SK-N-SH treated with all-trans-retinoic acid at 6 μM for 48 hours (cell line): ENCODE results near the gene DMD.

Experiments used
- ATAC-seq: fragments of 200-7000 bp; cut with Tn5 transposase; 3 replicates; pipeline ENCODE4 v1.9.1; 2020; ENCODE audit warnings: mild to moderate bottlenecking, moderate library complexity
- ARNTL ChIP-seq: fragments of 450-650 bp; formaldehyde crosslinking; IDR thresholded peaks from 2 replicates; pipeline ENCODE4 v1.5.0; 2020; ENCODE audit warnings: low read depth, mild to moderate bottlenecking, moderate library complexity, borderline replicate concordance
- BACH2 ChIP-seq: fragments of 250-450 bp; sonication (Bioruptor Pico); IDR thresholded peaks from 2 replicates; pipeline ENCODE4 v1.9.0; 2021; ENCODE audit warnings: mild to moderate bottlenecking, borderline replicate concordance
- CSDC2 ChIP-seq: fragments of 250-450 bp; sonication (Bioruptor Pico); IDR thresholded peaks from 2 replicates; pipeline ENCODE4 v1.5.0; 2020; ENCODE audit warnings: mild to moderate bottlenecking, moderate library complexity
- ESRRG ChIP-seq: fragments of 250-450 bp; sonication (Bioruptor Pico); IDR thresholded peaks from 2 replicates; pipeline ENCODE4 v1.6.1; 2021; ENCODE audit warnings: mild to moderate bottlenecking
- GLIS3 ChIP-seq: fragments of 250-450 bp; sonication (Bioruptor Pico); IDR thresholded peaks from 2 replicates; pipeline ENCODE4 v1.5.0; 2020; ENCODE audit warnings: mild to moderate bottlenecking, moderate library complexity
- ISL1 ChIP-seq: fragments of 250-450 bp; sonication (Bioruptor Pico); IDR thresholded peaks from 2 replicates; pipeline ENCODE4 v2.1.2; 2022; ENCODE audit warnings: mild to moderate bottlenecking, moderate library complexity
- OSR1 ChIP-seq: fragments of 250-450 bp; sonication (Bioruptor Pico); IDR thresholded peaks from 2 replicates; pipeline ENCODE4 v1.8.0; 2022; ENCODE audit warnings: moderate library complexity, mild to moderate bottlenecking, inconsistent platforms
- PPARA ChIP-seq: fragments of 250-450 bp; sonication (Bioruptor Pico); IDR thresholded peaks from 2 replicates; pipeline ENCODE4 v1.5.0; 2020; ENCODE audit warnings: mild to moderate bottlenecking, borderline replicate concordance
- RARB ChIP-seq: fragments of 250-450 bp; sonication (Bioruptor Pico); IDR thresholded peaks from 2 replicates; pipeline ENCODE4 v1.8.0; 2021; ENCODE audit warnings: mild to moderate bottlenecking, moderate library complexity
- SNAI2 ChIP-seq: fragments of 250-450 bp; sonication (Bioruptor Pico); IDR thresholded peaks from 2 replicates; pipeline ENCODE4 v1.5.0; 2020; ENCODE audit warnings: mild to moderate bottlenecking, moderate library complexity
- TOX ChIP-seq: fragments of 250-450 bp; sonication (Bioruptor Pico); IDR thresholded peaks from 2 replicates; pipeline ENCODE4 v1.8.0; 2021; ENCODE audit warnings: mild to moderate bottlenecking, moderate library complexity, borderline replicate concordance
- ZC3H10 ChIP-seq: fragments of 250-450 bp; sonication (Bioruptor Pico); IDR thresholded peaks from 2 replicates; pipeline ENCODE4 v1.5.1; 2021; ENCODE audit warnings: mild to moderate bottlenecking, moderate library complexity
- ZFP3 ChIP-seq: fragments of 250-450 bp; sonication (Bioruptor Pico); IDR thresholded peaks from 2 replicates; pipeline ENCODE4 v1.5.0; 2020; ENCODE audit warnings: mild to moderate bottlenecking, moderate library complexity
- ZFP30 ChIP-seq: fragments of 450-650 bp; formaldehyde crosslinking; IDR thresholded peaks from 2 replicates; pipeline ENCODE4 v1.5.0; 2022; ENCODE audit warnings: mild to moderate bottlenecking, moderate library complexity
- ZNF565 ChIP-seq: fragments of 450-650 bp; formaldehyde crosslinking; conservative IDR thresholded peaks from 2 replicates; pipeline ENCODE4 v1.5.0; 2020; ENCODE audit warnings: low read depth, mild to moderate bottlenecking, moderate library complexity
- ZNF70 ChIP-seq: fragments of 450-650 bp; formaldehyde crosslinking; IDR thresholded peaks from 2 replicates; pipeline ENCODE4 v1.5.0; 2020; ENCODE audit warnings: mild to moderate bottlenecking, moderate library complexity
- ZNF8 ChIP-seq: fragments of 450-650 bp; formaldehyde crosslinking; IDR thresholded peaks from 2 replicates; pipeline ENCODE4 v1.5.0; 2020; ENCODE audit warnings: mild to moderate bottlenecking, moderate library complexity
- TF ChIP-seq, protein P1 (sequence below): fragments of 250-450 bp; sonication (Bioruptor Pico); IDR thresholded peaks from 2 replicates; pipeline ENCODE4 v1.5.1; 2021; ENCODE audit warnings: mild to moderate bottlenecking, moderate library complexity
- TF ChIP-seq, protein P2 (sequence below): fragments of 250-450 bp; sonication (Bioruptor Pico); IDR thresholded peaks from 2 replicates; pipeline ENCODE4 v1.5.1; 2020; ENCODE audit warnings: low read depth, mild to moderate bottlenecking, moderate library complexity
- TF ChIP-seq, protein P3 (sequence below): fragments of 250-450 bp; sonication (Bioruptor Pico); IDR thresholded peaks from 2 replicates; pipeline ENCODE4 v1.8.0; 2021; ENCODE audit warnings: low read depth, mild to moderate bottlenecking, moderate library complexity, borderline replicate concordance
- TF ChIP-seq, protein P4 (sequence below): fragments of 250-450 bp; sonication (Bioruptor Pico); IDR thresholded peaks from 2 replicates; pipeline ENCODE4 v1.5.0; 2020; ENCODE audit warnings: mild to moderate bottlenecking, moderate library complexity
- TF ChIP-seq, protein P5 (sequence below): fragments of 250-450 bp; sonication (Bioruptor Pico); IDR thresholded peaks from 2 replicates; pipeline ENCODE4 v1.8.0; 2020; ENCODE audit warnings: mild to moderate bottlenecking, moderate library complexity, borderline replicate concordance

The DMD gene

DNA sequence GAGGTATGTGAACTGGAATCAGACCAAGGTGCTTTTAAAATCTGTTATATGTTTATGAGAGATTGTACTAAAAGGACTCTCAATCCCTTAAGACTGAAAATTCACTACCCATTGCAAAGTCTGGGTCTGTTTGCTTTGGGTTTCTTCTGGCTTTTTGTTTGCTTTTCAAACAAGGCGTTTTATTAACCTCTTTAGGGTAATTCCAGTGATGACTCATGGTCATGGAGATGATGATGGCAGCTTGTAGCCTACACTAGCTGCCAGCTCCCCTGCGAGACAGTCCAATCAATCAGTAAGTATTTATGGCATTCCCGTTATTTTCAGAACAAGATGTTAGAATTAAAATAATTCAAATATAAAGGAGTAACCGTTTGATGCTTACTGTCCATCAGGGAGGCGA, 1495.7 kb downstream of the DMD start:
- ATAC-seq: no peak
- TF ChIP-seq ZC3H10 (CRISPR knock-in tag): no peak
- no peak for TF ChIP-seq ZNF565
- no peak for TF ChIP-seq ZNF8 (CRISPR knock-in tag)
- TF ChIP-seq TOX (CRISPR knock-in tag): no peak
- TF ChIP-seq, protein P1, sequence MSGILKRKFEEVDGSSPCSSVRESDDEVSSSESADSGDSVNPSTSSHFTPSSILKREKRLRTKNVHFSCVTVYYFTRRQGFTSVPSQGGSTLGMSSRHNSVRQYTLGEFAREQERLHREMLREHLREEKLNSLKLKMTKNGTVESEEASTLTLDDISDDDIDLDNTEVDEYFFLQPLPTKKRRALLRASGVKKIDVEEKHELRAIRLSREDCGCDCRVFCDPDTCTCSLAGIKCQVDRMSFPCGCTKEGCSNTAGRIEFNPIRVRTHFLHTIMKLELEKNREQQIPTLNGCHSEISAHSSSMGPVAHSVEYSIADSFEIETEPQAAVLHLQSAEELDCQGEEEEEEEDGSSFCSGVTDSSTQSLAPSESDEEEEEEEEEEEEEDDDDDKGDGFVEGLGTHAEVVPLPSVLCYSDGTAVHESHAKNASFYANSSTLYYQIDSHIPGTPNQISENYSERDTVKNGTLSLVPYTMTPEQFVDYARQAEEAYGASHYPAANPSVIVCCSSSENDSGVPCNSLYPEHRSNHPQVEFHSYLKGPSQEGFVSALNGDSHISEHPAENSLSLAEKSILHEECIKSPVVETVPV (CRISPR knock-in tag): no peak
- TF ChIP-seq, protein P2, sequence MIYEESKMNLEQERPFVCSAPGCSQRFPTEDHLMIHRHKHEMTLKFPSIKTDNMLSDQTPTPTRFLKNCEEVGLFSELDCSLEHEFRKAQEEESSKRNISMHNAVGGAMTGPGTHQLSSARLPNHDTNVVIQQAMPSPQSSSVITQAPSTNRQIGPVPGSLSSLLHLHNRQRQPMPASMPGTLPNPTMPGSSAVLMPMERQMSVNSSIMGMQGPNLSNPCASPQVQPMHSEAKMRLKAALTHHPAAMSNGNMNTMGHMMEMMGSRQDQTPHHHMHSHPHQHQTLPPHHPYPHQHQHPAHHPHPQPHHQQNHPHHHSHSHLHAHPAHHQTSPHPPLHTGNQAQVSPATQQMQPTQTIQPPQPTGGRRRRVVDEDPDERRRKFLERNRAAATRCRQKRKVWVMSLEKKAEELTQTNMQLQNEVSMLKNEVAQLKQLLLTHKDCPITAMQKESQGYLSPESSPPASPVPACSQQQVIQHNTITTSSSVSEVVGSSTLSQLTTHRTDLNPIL (CRISPR knock-in tag): no peak
- TF ChIP-seq, protein P3, sequence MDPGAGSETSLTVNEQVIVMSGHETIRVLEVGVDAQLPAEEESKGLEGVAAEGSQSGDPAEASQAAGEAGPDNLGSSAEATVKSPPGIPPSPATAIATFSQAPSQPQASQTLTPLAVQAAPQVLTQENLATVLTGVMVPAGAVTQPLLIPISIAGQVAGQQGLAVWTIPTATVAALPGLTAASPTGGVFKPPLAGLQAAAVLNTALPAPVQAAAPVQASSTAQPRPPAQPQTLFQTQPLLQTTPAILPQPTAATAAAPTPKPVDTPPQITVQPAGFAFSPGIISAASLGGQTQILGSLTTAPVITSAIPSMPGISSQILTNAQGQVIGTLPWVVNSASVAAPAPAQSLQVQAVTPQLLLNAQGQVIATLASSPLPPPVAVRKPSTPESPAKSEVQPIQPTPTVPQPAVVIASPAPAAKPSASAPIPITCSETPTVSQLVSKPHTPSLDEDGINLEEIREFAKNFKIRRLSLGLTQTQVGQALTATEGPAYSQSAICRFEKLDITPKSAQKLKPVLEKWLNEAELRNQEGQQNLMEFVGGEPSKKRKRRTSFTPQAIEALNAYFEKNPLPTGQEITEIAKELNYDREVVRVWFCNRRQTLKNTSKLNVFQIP: no peak
- TF ChIP-seq GLIS3: no peak
- TF ChIP-seq OSR1 (CRISPR knock-in tag): no peak
- TF ChIP-seq, protein P4, sequence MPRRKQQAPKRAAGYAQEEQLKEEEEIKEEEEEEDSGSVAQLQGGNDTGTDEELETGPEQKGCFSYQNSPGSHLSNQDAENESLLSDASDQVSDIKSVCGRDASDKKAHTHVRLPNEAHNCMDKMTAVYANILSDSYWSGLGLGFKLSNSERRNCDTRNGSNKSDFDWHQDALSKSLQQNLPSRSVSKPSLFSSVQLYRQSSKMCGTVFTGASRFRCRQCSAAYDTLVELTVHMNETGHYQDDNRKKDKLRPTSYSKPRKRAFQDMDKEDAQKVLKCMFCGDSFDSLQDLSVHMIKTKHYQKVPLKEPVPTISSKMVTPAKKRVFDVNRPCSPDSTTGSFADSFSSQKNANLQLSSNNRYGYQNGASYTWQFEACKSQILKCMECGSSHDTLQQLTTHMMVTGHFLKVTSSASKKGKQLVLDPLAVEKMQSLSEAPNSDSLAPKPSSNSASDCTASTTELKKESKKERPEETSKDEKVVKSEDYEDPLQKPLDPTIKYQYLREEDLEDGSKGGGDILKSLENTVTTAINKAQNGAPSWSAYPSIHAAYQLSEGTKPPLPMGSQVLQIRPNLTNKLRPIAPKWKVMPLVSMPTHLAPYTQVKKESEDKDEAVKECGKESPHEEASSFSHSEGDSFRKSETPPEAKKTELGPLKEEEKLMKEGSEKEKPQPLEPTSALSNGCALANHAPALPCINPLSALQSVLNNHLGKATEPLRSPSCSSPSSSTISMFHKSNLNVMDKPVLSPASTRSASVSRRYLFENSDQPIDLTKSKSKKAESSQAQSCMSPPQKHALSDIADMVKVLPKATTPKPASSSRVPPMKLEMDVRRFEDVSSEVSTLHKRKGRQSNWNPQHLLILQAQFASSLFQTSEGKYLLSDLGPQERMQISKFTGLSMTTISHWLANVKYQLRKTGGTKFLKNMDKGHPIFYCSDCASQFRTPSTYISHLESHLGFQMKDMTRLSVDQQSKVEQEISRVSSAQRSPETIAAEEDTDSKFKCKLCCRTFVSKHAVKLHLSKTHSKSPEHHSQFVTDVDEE (CRISPR knock-in tag): no peak
- no peak for TF ChIP-seq ISL1 (CRISPR knock-in tag)
- no peak for TF ChIP-seq ZFP3 (CRISPR knock-in tag)
- TF ChIP-seq SNAI2 (CRISPR knock-in tag): no peak
- TF ChIP-seq ZNF70 (CRISPR knock-in tag): no peak
- TF ChIP-seq RARB (CRISPR knock-in tag): no peak
- TF ChIP-seq ESRRG (CRISPR knock-in tag): no peak
- TF ChIP-seq PPARA (CRISPR knock-in tag): no peak
- TF ChIP-seq ZFP30 (CRISPR knock-in tag): no peak
- no peak for TF ChIP-seq ARNTL (CRISPR knock-in tag)

DNA sequence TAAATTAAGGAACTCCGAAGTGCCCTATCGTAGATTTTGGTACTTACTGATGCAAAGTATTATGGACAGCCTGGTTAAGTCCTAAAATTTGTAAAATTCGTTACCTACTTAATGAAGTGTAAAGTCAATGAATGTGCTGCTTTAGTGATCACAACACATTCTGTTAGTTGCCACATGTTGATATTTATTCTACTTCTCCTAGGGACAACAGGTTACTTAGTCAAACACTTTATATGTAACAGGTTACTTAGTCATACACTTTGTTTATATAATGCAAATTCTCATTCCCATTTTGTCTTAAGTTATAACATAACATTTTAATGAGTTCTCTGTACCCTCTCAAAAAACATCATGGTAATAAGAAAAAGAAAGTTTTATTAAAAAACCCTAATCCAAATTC, 1496.6 kb downstream of the DMD start:
- ATAC-seq: no peak
- TF ChIP-seq, protein P2 (CRISPR knock-in tag): no peak
- no peak for TF ChIP-seq OSR1 (CRISPR knock-in tag)
- TF ChIP-seq CSDC2 (CRISPR knock-in tag): no peak
- TF ChIP-seq ZFP3 (CRISPR knock-in tag): no peak
- no peak for TF ChIP-seq ZFP30 (CRISPR knock-in tag)
- no peak for TF ChIP-seq ZNF70 (CRISPR knock-in tag)
- no peak for TF ChIP-seq ISL1 (CRISPR knock-in tag)
- TF ChIP-seq BACH2 (CRISPR knock-in tag): no peak
- no peak for TF ChIP-seq GLIS3
- TF ChIP-seq, protein P1 (CRISPR knock-in tag): no peak
- TF ChIP-seq, protein P5, sequence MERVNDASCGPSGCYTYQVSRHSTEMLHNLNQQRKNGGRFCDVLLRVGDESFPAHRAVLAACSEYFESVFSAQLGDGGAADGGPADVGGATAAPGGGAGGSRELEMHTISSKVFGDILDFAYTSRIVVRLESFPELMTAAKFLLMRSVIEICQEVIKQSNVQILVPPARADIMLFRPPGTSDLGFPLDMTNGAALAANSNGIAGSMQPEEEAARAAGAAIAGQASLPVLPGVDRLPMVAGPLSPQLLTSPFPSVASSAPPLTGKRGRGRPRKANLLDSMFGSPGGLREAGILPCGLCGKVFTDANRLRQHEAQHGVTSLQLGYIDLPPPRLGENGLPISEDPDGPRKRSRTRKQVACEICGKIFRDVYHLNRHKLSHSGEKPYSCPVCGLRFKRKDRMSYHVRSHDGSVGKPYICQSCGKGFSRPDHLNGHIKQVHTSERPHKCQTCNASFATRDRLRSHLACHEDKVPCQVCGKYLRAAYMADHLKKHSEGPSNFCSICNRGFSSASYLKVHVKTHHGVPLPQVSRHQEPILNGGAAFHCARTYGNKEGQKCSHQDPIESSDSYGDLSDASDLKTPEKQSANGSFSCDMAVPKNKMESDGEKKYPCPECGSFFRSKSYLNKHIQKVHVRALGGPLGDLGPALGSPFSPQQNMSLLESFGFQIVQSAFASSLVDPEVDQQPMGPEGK (CRISPR knock-in tag): no peak
- no peak for TF ChIP-seq SNAI2 (CRISPR knock-in tag)
